Ishikawa (cell line): ENCODE results near the gene SLC9A1.

Experiments
- CEBPB ChIP-seq: IDR thresholded peaks from 2 replicates; pipeline ENCODE4 v1.6.1; 2012
- CREB1 ChIP-seq: IDR thresholded peaks from 2 replicates; pipeline ENCODE4 v1.6.1; 2012; ENCODE audit warnings: low read depth
- EP300 ChIP-seq: IDR thresholded peaks from 2 replicates; pipeline ENCODE4 v1.6.1; 2012; ENCODE audit warnings: borderline replicate concordance
- RAD21 ChIP-seq: IDR thresholded peaks from 2 replicates; pipeline ENCODE4 v1.6.1; 2012; ENCODE audit warnings: low read depth
- TAF1 ChIP-seq: IDR thresholded peaks from 2 replicates; pipeline ENCODE4 v1.6.1; 2012; ENCODE audit warnings: low read depth, mild to moderate bottlenecking
- TCF12 ChIP-seq: IDR thresholded peaks from 2 replicates; pipeline ENCODE4 v1.6.1; 2012; ENCODE audit warnings: low read depth
- TEAD4 ChIP-seq: IDR thresholded peaks from 2 replicates; pipeline ENCODE4 v1.6.1; 2012
- YY1 ChIP-seq: IDR thresholded peaks from 2 replicates; pipeline ENCODE4 v1.6.1; 2012; ENCODE audit warnings: low read depth
- ZBTB7A ChIP-seq: IDR thresholded peaks from 2 replicates; pipeline ENCODE4 v1.6.1; 2012; ENCODE audit warnings: low read depth
- TF ChIP-seq, protein P1 (sequence below): IDR thresholded peaks from 2 replicates; pipeline ENCODE4 v1.6.1; 2012

- no peak for TF ChIP-seq CREB1
- TF ChIP-seq YY1: no peak
- TF ChIP-seq TEAD4: no peak
- TF ChIP-seq RAD21: no peak
- TF ChIP-seq CEBPB: no peak
- no peak for TF ChIP-seq ZBTB7A
- no peak for TF ChIP-seq EP300
- no peak for TF ChIP-seq TAF1
- no peak for TF ChIP-seq TCF12
- TF ChIP-seq, protein P1, sequence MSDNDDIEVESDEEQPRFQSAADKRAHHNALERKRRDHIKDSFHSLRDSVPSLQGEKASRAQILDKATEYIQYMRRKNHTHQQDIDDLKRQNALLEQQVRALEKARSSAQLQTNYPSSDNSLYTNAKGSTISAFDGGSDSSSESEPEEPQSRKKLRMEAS: no peak
These were observed 36.6 kb downstream of the SLC9A1 start for GRCh38 chr1:27118440-27118689.
